ENCODE results near the gene BNC2. TPM values are rescaled to one million over a fixed set of nuclear protein-coding genes. Genes with fewer than 3 reads are reported as not detected.

The BNC2 gene
- total RNA-seq, 1 donor from 2014 or later, result 2.4 TPM

DNA sequence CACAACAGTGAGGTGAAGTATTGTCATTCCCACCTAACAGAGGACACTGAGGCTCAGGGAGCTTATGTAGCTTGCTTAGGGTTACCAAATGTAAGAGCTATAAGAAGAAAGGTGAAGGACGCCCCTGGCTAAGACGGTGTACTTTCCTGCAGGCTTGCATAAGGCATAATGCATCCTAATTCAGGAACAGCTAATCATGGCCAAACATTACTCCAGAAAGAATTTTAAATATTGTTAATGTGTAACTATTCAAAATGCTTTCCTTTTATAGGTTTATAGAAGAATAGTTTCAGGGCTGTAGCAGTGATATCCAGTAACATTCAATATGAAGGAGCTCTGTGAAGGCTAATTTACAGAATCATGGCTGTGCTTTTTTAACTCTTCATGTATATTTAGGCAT lies 479.1 kb downstream of the BNC2 start:
- Histone ChIP-seq H3K4me2 (no peak overlapping the region), H3K27ac (no peak overlapping the region), H3K36me3 (no peaks in the 10 kb centered on the region), H3K79me2 (ENCODE audit: low read depth) (no peaks in the 10 kb centered on the region), H3K9me3 (ENCODE audit: low read depth) (no peaks in the 10 kb centered on the region), H3K4me3 (no peak overlapping the region), H3K4me1 (no peaks in the 10 kb centered on the region), H3K27me3 (no peaks in the 10 kb centered on the region), H2AFZ (replicated peaks) (no peak overlapping the region), H3K9ac (no peak overlapping the region), H3F3A (ENCODE audit: low read depth) (no peaks in the 10 kb centered on the region), H4K20me1 (ENCODE audit: low read depth) (no peaks in the 10 kb centered on the region)
- Mint-ChIP-seq H3K36me3 (no peaks in the 10 kb centered on the region), H3K27me3 (ENCODE audit: insufficient read depth, low read depth) (peaks cover 9% of the 10 kb centered on the region), H3K4me1 (peaks cover 3% of the 10 kb centered on the region), H3K9me3 (peaks cover 20% of the 10 kb centered on the region), H3K27ac (no peak overlapping the region), H3K4me3 (no peak overlapping the region)
- TF ChIP-seq, protein P1, sequence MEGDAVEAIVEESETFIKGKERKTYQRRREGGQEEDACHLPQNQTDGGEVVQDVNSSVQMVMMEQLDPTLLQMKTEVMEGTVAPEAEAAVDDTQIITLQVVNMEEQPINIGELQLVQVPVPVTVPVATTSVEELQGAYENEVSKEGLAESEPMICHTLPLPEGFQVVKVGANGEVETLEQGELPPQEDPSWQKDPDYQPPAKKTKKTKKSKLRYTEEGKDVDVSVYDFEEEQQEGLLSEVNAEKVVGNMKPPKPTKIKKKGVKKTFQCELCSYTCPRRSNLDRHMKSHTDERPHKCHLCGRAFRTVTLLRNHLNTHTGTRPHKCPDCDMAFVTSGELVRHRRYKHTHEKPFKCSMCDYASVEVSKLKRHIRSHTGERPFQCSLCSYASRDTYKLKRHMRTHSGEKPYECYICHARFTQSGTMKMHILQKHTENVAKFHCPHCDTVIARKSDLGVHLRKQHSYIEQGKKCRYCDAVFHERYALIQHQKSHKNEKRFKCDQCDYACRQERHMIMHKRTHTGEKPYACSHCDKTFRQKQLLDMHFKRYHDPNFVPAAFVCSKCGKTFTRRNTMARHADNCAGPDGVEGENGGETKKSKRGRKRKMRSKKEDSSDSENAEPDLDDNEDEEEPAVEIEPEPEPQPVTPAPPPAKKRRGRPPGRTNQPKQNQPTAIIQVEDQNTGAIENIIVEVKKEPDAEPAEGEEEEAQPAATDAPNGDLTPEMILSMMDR (IDR thresholded peaks at IDR 0.05), result no peak
- no peak for TF ChIP-seq EZH2 (IDR thresholded peaks at IDR 0.05)
- no peak for TF ChIP-seq EZH2phosphoT487 (IDR thresholded peaks at IDR 0.05)
- no peak for DNase-seq (ENCODE audit: low spot score)

DNA sequence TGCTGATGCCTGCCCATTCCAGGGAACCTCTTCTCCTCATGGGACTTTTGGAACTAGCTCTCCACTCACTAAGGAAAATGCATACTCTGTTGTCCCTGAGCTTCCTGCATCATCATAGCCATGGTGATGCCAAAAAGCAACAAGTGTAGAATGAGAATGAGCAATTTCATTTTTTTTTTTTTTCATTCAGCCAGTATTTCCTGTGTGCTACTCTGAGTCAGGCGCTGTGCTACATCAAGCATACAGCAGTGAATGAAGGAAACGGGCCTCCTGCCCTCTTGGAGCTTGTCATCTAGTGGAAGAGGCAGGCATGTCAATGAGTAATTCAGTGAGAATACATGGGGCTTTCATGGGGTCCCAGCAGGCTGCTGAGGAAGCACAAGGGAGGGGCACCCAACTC lies 483.1 kb downstream of the BNC2 start:
- no peak overlapping the region for H3K4me3 Mint-ChIP-seq
- TF ChIP-seq, protein P1 (IDR thresholded peaks at IDR 0.05), result no peak
- TF ChIP-seq EZH2 (IDR thresholded peaks at IDR 0.05) (no peak), EZH2phosphoT487 (IDR thresholded peaks at IDR 0.05) (no peak)
- no peaks in the 10 kb centered on the region for H4K20me1 ChIP-seq (ENCODE audit: low read depth)
- H3K79me2 ChIP-seq (ENCODE audit: low read depth), result no peaks in the 10 kb centered on the region
- H3K9me3 ChIP-seq (ENCODE audit: low read depth), result no peaks in the 10 kb centered on the region
- no peak overlapping the region for H3K4me3 ChIP-seq
- no peaks in the 10 kb centered on the region for H3K27me3 ChIP-seq
- H3K36me3 ChIP-seq, result no peaks in the 10 kb centered on the region
- H3K4me1 ChIP-seq, result no peaks in the 10 kb centered on the region
- H3K4me1 Mint-ChIP-seq, result peaks cover 3% of the 10 kb centered on the region
- H3K4me2 ChIP-seq, result no peak overlapping the region
- peaks cover 7% of the 10 kb centered on the region for H3K27me3 Mint-ChIP-seq (ENCODE audit: insufficient read depth, low read depth)
- no peak for DNase-seq (ENCODE audit: low spot score)
- no peaks in the 10 kb centered on the region for H3F3A ChIP-seq (ENCODE audit: low read depth)
- H3K9me3 Mint-ChIP-seq, result peaks cover 24% of the 10 kb centered on the region
- no peak overlapping the region for H2AFZ ChIP-seq (replicated peaks)
- H3K27ac ChIP-seq, result no peak overlapping the region
- H3K36me3 Mint-ChIP-seq, result no peaks in the 10 kb centered on the region
- no peak overlapping the region for H3K9ac ChIP-seq
- H3K27ac Mint-ChIP-seq, result no peak overlapping the region

DNA sequence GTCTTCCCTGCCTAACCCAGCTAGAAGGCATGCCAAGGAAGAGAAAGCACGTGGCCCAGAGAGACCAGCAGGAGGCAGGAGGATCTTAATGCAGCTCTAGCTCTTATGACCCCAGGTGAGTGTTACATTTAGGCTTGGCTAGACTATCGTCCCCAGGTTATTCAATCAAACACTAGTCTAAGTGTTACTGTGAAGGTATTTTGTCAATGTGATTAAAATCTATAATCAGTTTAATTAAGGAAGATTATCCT lies 483.7 kb downstream of the BNC2 start:
- Histone ChIP-seq H3K9me3 (ENCODE audit: low read depth) (no peaks in the 10 kb centered on the region), H3K36me3 (no peaks in the 10 kb centered on the region), H3K4me2 (no peak overlapping the region), H3K4me1 (no peaks in the 10 kb centered on the region), H2AFZ (replicated peaks) (no peak overlapping the region), H3F3A (ENCODE audit: low read depth) (no peaks in the 10 kb centered on the region), H3K27me3 (no peaks in the 10 kb centered on the region), H3K9ac (no peak overlapping the region), H4K20me1 (ENCODE audit: low read depth) (no peaks in the 10 kb centered on the region), H3K27ac (no peak overlapping the region), H3K4me3 (no peak overlapping the region), H3K79me2 (ENCODE audit: low read depth) (no peaks in the 10 kb centered on the region)
- H3K4me3 Mint-ChIP-seq, result no peak overlapping the region
- DNase-seq (ENCODE audit: low spot score), result no peak
- TF ChIP-seq EZH2 (IDR thresholded peaks at IDR 0.05) (no peak), EZH2phosphoT487 (IDR thresholded peaks at IDR 0.05) (no peak)
- TF ChIP-seq, protein P1 (IDR thresholded peaks at IDR 0.05), result no peak
- peaks cover 7% of the 10 kb centered on the region for H3K27me3 Mint-ChIP-seq (ENCODE audit: insufficient read depth, low read depth)
- H3K36me3 Mint-ChIP-seq, result no peaks in the 10 kb centered on the region
- peaks cover 24% of the 10 kb centered on the region for H3K9me3 Mint-ChIP-seq
- H3K4me1 Mint-ChIP-seq, result peaks cover 3% of the 10 kb centered on the region
- no peak overlapping the region for H3K27ac Mint-ChIP-seq
